Breast epithelium (tissue), 4 donors: ENCODE data around the gene SVEP1. TPM values are rescaled to one million over a fixed set of nuclear protein-coding genes. Genes with fewer than 3 reads are reported as not detected.

Experiments used
- DNase-seq, 2 donors: peaks; one replicate each; pipeline ENCODE4 v3.0.0-alpha.2; 2019; ENCODE audit warnings: low spot score in 2 of 2
- H3K27ac ChIP-seq, 2 donors: fragments of 200-600 bp; sonication (generic) in 1 of 2; one replicate each; pipeline ENCODE4 v1.5.1; 2016 to 2019; ENCODE audit warnings: mild to moderate bottlenecking in 1 of 2
- H3K27me3 ChIP-seq, 2 donors: fragments of 200-600 bp; sonication (generic) in 1 of 2; one replicate each; pipeline versions ENCODE4 v1.5.1 to v1.6.0; 2017 to 2019; ENCODE audit warnings: control low read depth in 1 of 2, mild to moderate bottlenecking in 1 of 2
- H3K36me3 ChIP-seq: fragments of 200-600 bp; one replicate; pipeline ENCODE4 v1.5.1; 2019
- H3K4me1 ChIP-seq, 2 donors: fragments of 200-600 bp; sonication (generic); one replicate each; pipeline ENCODE4 v1.5.1; 2016 to 2019; ENCODE audit warnings: control low read depth in 1 of 2
- H3K4me3 ChIP-seq, 3 donors: fragments of 200-600 bp; sonication (generic); 1 replicate in 2 of 3; 2 replicates in 1 of 3; pipeline ENCODE4 v1.5.1; 2016 to 2019; ENCODE audit warnings: mild to moderate bottlenecking in 3 of 3, moderate library complexity in 2 of 3
- H3K9me3 ChIP-seq, 2 donors: fragments of 200-600 bp; sonication (generic) in 1 of 2; one replicate each; pipeline ENCODE4 v1.5.1; 2016 to 2019; ENCODE audit warnings: control low read depth in 1 of 2
- CTCF ChIP-seq, 3 donors: fragments of 450-650 bp; IDR thresholded peaks; one replicate each; pipeline ENCODE4 v1.5.1; 2016 to 2017; ENCODE audit warnings: antibody characterized with exemption in 3 of 3, mild to moderate bottlenecking in 3 of 3, moderate library complexity in 3 of 3
- POLR2A ChIP-seq: fragments of 450-650 bp; IDR thresholded peaks from one replicate; pipeline ENCODE4 v1.6.1; 2016; ENCODE audit warnings: antibody characterized with exemption, mild to moderate bottlenecking, moderate library complexity
- POLR2AphosphoS5 ChIP-seq, 3 donors: sonication (generic); formaldehyde crosslinking; IDR thresholded peaks; one replicate each; pipeline ENCODE4 v1.6.1; 2017; ENCODE audit warnings: antibody characterized with exemption in 3 of 3
- intact Hi-C: fragments of 100-400 bp; cut with DNase I; formaldehyde crosslinking; loops from one replicate; pipeline ENCODE4 v1.15.1; 2023; ENCODE audit warnings: low total_unique reads
- total RNA-seq, 3 donors: library from RNA; depleted of rRNA; stranded (reverse); fragments of >200 nt; gene quantifications; one replicate each; pipeline ENCODE4 v1.1.0, GENCODE V29; 2016

SVEP1 gene
- total RNA-seq, 3 donors from 2014 or later: 54.6 to 158 (median 99.0) TPM

- TF ChIP-seq CTCF (IDR thresholded peaks at IDR 0.05) (no peak), POLR2A (no peak), POLR2AphosphoS5 (IDR thresholded peaks at IDR 0.05) (no peak)
- intact Hi-C loops: no loop called here
- no peak overlapping the region for H3K27ac ChIP-seq
- no peaks in the 10 kb centered on the region for H3K9me3 ChIP-seq
- DNase-seq: no peak
- H3K36me3 ChIP-seq: no peaks in the 10 kb centered on the region
- no peaks in the 10 kb centered on the region for H3K27me3 ChIP-seq
- H3K4me3 ChIP-seq: no peak overlapping the region
- H3K4me1 ChIP-seq: no peaks in the 10 kb centered on the region
Measured at GRCh38 chr9:110340306-110340705, 239.2 kb downstream of the SVEP1 start.

- Histone ChIP-seq H3K27me3 (no peaks in the 10 kb centered on the region), H3K9me3 (no peaks in the 10 kb centered on the region), H3K27ac (no peak overlapping the region), H3K4me1 (no peaks in the 10 kb centered on the region), H3K4me3 (no peak overlapping the region), H3K36me3 (no peaks in the 10 kb centered on the region)
- no peak for TF ChIP-seq CTCF (IDR thresholded peaks at IDR 0.05)
- no peak for TF ChIP-seq POLR2AphosphoS5 (IDR thresholded peaks at IDR 0.05)
- no peak for TF ChIP-seq POLR2A
- DNase-seq: no peak
- intact Hi-C loops: no loop called here
Measured at GRCh38 chr9:110338143-110338542, 241.4 kb downstream of the SVEP1 start.

DNA sequence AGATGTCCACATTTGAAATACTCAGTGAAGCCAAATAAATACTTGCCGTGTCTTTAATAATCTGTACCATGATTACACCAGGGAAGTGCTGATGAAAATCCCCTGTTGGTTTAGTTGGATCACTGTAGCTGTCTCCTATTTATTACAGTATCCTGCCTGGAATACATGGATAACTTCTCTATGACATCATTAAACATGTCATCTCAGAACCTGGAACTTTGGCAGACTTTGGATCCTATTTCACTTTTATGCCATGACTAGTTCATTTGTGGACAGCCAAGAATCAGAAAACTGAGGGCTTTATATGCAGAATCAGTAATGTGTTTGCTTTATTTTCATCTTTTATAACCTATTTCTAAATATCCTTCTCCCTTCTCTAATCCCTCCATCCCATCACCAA, 241.8 kb downstream of the SVEP1 start, which contains the start of gene TXNDC8:
Gene TXNDC8, minus strand, starts transcription at position 137 of the 400 bp plus-strand sequence.
- TF ChIP-seq CTCF (IDR thresholded peaks at IDR 0.05) (no peak), POLR2A (no peak), POLR2AphosphoS5 (IDR thresholded peaks at IDR 0.05) (no peak)
- H3K4me3 ChIP-seq: no peak within 1 kb of the TSS

DNA sequence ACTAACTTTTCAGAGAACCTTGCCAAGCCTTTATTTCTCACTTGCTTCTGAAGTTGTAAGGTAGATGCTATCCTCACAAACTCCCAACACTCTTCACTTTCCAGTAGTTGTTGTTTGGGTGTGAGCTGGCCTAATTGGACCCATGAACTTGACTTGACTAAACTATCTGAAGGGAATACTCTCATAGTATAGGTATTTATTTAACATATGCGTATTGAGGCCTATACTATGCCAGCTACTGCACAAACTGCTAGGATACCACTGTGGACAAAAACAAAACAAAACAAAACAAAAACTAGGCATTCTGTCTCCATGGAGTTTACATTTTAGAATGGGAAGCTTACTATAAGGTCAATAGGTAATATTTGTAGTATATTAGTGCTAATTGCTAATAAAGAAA, 243.2 kb downstream of the SVEP1 start:
- no peaks in the 10 kb centered on the region for H3K9me3 ChIP-seq
- no peaks in the 10 kb centered on the region for H3K36me3 ChIP-seq
- H3K27ac ChIP-seq: no peak overlapping the region
- H3K27me3 ChIP-seq: no peaks in the 10 kb centered on the region
- no peak for TF ChIP-seq POLR2A
- TF ChIP-seq POLR2AphosphoS5 (IDR thresholded peaks at IDR 0.05): no peak
- TF ChIP-seq CTCF (IDR thresholded peaks at IDR 0.05): no peak
- no peaks in the 10 kb centered on the region for H3K4me1 ChIP-seq
- H3K4me3 ChIP-seq: no peak overlapping the region
- DNase-seq: no peak
- intact Hi-C loops: no loop called here

More for the DNA sequence above, 241.8 kb downstream of the SVEP1 start, which contains the start of gene TXNDC8:
- H3K27me3 ChIP-seq: no peaks in the 10 kb centered on the region
- no peaks in the 10 kb centered on the region for H3K36me3 ChIP-seq
- H3K27ac ChIP-seq: no peak within 1 kb of the TSS
- no peaks in the 10 kb centered on the region for H3K9me3 ChIP-seq
- intact Hi-C loops: no loop called here
- DNase-seq: no peak
- H3K4me1 ChIP-seq: no peaks in the 10 kb centered on the region

DNA sequence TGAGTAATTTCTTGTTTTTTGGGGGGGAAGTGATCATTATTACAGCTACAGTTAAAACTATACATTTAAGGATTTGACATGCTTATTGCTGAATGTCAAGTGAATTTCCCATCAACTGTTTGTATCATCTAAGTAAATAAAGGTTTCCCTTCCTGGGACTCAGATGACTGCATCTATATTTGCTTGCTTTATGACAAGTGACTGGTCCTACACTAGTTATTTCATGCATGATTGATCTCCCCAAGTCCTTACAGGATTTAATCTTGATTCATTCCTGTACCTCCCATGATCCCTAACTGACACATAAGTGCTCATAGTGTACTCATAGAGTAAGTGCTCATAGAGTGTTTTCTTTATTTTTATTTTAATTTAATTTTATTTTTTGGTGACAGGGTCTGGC, 244.7 kb downstream of the SVEP1 start:
- Histone ChIP-seq H3K4me3 (no peak overlapping the region), H3K9me3 (no peaks in the 10 kb centered on the region), H3K27ac (no peak overlapping the region), H3K36me3 (no peaks in the 10 kb centered on the region), H3K27me3 (no peaks in the 10 kb centered on the region), H3K4me1 (no peaks in the 10 kb centered on the region)
- TF ChIP-seq POLR2AphosphoS5 (IDR thresholded peaks at IDR 0.05) (no peak), CTCF (IDR thresholded peaks at IDR 0.05) (no peak), POLR2A (no peak)
- no peak for DNase-seq
- intact Hi-C loops: no loop called here
